IMR-90 (cell line): Measurements from ENCODE around the gene LARP4B.

Source experiments
- RFX5 ChIP-seq: IDR thresholded peaks from 2 replicates; pipeline ENCODE4 v1.8.0; 2012; ENCODE audit warnings: low read depth, mild to moderate bottlenecking, low read length, moderate library complexity
- TF ChIP-seq, protein P1 (sequence below): conservative IDR thresholded peaks from 2 replicates; pipeline ENCODE4 v1.5.1; 2012; ENCODE audit warnings: mild to moderate bottlenecking, low read depth, low read length, improper control_type of control experiment

DNA sequence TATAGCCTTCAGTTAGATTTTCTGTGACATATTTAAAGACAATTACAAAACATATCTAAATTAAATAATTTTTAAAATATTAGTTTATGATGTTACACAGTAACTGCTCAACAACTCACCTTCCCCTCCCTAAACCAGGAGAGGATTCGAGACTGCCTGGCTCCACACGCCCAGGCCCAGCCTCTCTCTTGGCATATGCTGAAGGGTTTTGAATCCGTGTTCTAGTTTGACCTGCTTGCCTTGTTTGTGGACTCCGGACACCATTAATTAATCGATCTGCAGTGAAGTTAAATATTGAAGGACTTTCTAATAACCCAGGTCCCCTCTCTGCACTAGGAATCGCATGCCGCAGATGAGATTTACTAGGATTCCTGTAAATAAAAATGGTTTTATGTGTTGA is 106.6 kb downstream of the LARP4B start:
- TF ChIP-seq RFX5, result no peak
- TF ChIP-seq, protein P1, sequence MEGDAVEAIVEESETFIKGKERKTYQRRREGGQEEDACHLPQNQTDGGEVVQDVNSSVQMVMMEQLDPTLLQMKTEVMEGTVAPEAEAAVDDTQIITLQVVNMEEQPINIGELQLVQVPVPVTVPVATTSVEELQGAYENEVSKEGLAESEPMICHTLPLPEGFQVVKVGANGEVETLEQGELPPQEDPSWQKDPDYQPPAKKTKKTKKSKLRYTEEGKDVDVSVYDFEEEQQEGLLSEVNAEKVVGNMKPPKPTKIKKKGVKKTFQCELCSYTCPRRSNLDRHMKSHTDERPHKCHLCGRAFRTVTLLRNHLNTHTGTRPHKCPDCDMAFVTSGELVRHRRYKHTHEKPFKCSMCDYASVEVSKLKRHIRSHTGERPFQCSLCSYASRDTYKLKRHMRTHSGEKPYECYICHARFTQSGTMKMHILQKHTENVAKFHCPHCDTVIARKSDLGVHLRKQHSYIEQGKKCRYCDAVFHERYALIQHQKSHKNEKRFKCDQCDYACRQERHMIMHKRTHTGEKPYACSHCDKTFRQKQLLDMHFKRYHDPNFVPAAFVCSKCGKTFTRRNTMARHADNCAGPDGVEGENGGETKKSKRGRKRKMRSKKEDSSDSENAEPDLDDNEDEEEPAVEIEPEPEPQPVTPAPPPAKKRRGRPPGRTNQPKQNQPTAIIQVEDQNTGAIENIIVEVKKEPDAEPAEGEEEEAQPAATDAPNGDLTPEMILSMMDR, result no peak
